ENCODE results near the gene C1QTNF1.

C1QTNF1 gene

DNA sequence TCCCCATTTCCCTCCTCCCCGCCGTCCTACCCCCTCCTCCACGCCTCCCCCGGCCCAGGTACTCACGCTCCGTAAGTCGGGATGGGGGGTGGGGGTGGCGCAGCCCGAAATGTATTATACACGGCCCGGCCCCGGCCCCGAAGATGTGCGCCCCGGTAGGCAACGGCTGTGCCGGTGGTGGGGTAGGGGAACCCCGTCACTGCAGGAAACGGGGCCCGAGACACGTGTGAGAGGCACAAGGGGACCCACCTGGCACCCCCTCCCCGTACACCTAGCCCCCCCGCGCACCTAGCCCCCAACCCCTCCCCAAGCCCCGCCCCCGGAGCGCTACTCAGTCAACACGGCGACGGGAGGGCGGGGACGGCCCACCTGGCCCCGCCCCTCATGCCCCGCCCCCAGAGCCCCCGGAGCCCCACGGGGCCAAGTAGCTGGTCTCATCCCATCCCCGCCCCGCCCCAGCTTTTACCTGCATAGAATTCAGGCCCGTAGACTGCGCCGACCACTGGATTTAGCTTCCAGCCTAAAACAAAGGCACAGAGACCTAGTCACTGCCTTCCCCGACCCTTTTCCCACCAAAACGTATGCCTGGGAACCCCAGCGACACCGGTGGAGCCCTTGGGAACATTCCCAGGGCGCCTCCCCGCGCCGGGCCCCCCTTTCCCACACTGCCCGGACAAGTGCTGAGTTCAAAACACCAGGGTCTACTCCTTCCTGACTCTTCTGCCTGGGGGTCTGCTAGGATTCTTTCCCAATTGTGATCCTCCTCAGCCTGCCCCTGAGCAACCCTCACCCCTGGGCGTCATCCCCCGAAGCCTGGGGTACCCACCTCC, 73.5 kb downstream of the C1QTNF1 start:
- DNase-seq, result no peak

DNA sequence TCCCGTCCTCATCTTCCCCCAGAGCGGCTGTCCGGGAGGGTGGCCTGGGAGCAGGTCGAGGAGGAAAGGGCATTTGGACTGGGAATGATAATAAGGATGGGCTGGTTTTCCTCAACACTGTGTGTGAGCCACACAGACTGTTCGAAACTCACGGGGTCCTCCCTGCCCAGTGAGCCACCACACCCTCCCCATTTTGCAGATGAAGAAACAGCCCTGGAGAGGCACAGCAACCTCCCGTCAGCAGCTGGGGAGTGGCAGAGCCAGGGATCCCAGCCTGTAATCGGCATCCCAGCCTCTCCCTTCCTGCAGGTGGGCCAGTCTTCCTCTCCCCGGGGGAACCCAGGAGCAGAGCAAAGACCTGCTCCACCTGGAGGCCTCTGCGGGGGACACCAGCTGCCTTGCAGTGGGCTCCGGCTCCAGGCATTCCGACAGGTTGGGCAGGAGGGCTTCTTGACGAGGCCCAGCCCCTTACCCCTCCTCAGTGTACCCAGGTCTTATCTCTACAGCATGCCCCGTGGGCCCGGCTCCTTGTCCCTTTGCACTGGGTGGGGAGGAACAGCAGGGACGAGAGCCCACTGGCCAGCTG, 74.4 kb downstream of the C1QTNF1 start:
- DNase-seq, result no peak
